CD4-positive, alpha-beta T cell treated with Interleukin-6 at 100 ng/mL for 8 hours (primary cell): ENCODE results near the gene KCNN3.

Experiments
- DNase-seq: peaks from one replicate; pipeline ENCODE4 v3.0.0-alpha.2; 2020; ENCODE audit warnings: mixed read lengths, low spot score

The KCNN3 gene

DNA sequence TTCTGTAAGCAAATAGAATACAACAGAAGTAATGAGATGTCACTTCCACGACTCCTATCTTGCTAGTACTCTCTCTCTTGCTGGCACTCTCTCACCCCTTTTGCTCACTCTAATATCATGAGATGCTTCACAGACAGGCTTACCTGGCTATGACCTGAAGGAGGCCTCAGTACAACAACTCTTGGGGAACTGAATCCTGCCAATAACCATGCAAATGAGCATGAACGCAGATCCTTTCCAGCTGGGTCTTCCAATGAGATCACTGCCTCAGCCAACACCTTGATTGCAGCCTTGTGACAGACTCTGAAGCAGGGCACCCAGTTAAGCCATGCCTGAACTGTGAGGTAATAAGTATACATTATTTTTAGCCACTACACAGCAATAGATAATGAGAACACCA is 209.0 kb downstream of the KCNN3 start:
- no peak for DNase-seq

DNA sequence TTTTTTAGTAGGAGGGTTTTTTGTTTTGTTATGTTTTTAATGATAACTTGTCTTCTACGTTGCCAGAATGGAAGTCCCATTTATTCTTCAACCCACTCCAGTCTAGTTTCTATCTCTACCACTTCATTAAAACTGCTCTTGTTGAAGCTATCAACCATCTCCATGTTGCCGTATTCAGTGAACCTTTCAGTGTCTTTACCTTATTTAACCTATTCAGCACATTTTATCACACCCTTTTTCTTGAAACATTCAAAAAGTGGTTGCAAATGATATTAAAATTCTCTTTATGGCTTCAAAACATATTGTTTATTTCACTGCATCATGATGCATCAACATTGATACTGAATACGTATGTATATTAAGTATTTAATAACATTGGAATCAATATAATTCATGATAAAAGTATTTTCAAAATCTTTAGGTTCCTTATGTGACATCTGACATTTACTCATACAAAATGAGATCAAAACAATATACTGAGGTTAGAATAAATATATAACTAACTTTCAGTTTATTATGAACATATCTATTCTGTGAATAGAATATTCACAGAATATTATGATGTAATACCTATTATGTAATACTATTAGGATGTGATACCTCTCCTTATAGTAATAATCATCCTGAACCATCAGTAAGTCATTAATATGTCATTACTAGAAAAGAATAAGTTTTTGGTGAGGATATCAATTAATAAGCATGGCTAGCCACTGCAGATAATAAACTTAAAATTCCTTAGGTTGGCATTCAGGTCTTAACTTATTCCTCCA is 210.1 kb downstream of the KCNN3 start:
- no peak for DNase-seq

DNA sequence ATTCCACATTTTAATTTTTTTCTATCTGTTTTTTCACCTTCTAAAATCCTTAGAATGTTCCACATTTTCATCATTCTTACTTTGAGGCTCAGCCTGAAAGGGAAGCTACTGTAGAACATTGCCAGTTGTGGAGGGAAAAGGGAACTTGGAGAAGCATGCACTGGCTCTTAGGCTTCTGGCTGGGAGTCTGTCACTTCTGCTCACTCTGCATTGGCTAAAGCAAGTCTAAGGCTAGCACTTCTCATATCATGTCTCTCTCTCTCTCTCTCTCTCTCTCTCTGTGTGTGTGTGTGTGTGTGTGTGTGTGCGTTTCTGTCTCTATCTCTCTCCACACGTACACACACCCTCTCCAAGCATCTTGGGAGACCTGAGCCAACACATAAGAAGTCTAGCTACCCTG is 212.5 kb downstream of the KCNN3 start:
- no peak for DNase-seq

DNA sequence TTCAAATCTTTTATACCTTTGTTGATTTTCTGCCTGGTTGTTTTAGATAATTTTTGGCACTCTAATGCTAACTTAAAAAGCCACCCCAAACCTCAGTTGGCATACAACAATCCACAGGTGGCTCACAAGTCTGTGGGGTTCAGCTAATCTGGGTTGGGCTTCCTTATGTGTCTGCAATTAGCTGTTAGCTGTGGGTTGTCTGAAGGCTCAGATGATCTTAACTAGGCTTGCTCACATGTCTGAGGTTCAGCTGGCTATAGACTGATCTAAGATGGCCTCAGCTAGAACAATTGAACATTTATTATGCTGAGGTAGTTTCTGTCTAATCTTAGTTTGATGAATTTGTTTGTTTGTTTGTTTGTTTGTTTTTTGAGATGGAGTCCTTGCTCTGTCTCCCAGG is 217.2 kb downstream of the KCNN3 start:
- no peak for DNase-seq
